Breast epithelium (tissue), 3 donors: ENCODE measurements around the gene SLC22A23.

Source experiments
- POLR2A ChIP-seq: fragments of 450-650 bp; IDR thresholded peaks from one replicate; pipeline ENCODE4 v1.6.1; 2016; ENCODE audit warnings: antibody characterized with exemption, mild to moderate bottlenecking, moderate library complexity
- POLR2AphosphoS5 ChIP-seq, 3 donors: sonication (generic); formaldehyde crosslinking; IDR thresholded peaks; one replicate each; pipeline ENCODE4 v1.6.1; 2017; ENCODE audit warnings: antibody characterized with exemption in 3 of 3
- TF ChIP-seq, protein P1 (sequence below), 3 donors: fragments of 450-650 bp; IDR thresholded peaks; one replicate each; pipeline ENCODE4 v1.5.1; 2016 to 2017; ENCODE audit warnings: antibody characterized with exemption in 3 of 3, mild to moderate bottlenecking in 3 of 3, moderate library complexity in 3 of 3

DNA sequence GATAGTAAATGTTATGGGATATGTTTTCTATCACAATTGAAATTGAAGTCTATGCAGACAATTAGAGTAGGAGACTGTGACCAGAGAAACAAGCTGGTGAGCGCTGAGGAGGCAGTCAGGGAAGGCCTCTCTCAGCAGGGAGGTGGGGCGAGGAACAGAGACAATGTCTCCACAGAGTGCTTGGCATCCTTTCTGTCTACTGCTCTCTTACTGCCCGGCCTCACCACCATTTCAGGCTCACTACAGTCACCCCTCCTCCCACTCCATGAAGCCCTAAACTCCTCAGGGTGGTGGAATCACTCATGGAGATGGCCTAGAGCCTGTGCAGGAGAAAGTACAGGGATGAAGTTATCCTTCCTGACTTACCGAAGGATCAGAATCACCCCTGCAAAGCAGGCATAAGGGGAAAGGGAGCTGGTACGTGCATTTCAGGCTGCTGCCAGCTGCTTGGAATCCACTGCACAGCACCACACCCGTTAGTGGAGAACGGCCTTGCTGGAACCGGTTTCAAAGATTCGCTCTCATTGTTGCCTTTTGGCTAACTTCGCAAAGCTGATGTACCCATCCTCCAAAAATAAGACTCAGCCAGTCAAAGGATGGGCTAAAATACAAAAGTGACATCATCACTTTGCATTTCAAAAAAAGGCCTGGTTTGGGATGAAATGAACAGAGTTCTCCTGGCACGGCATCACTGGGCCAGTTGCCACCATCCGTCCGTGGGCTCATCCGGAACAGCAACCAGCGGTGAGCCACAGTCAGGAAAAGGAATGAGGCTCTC lies 67.3 kb downstream of the SLC22A23 start:
- TF ChIP-seq, protein P1, sequence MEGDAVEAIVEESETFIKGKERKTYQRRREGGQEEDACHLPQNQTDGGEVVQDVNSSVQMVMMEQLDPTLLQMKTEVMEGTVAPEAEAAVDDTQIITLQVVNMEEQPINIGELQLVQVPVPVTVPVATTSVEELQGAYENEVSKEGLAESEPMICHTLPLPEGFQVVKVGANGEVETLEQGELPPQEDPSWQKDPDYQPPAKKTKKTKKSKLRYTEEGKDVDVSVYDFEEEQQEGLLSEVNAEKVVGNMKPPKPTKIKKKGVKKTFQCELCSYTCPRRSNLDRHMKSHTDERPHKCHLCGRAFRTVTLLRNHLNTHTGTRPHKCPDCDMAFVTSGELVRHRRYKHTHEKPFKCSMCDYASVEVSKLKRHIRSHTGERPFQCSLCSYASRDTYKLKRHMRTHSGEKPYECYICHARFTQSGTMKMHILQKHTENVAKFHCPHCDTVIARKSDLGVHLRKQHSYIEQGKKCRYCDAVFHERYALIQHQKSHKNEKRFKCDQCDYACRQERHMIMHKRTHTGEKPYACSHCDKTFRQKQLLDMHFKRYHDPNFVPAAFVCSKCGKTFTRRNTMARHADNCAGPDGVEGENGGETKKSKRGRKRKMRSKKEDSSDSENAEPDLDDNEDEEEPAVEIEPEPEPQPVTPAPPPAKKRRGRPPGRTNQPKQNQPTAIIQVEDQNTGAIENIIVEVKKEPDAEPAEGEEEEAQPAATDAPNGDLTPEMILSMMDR (IDR thresholded peaks at IDR 0.05), result no peak
- TF ChIP-seq POLR2AphosphoS5 (IDR thresholded peaks at IDR 0.05), result peak; percentile 47 to 61 (median 60)
- no peak for TF ChIP-seq POLR2A
